HepG2 (cell line): ENCODE measurements around the gene GPT2. TPM values are rescaled to one million over a fixed set of nuclear protein-coding genes. Genes with fewer than 3 reads are reported as not detected.

Source experiments
- BRF2 ChIP-seq: sonication (generic); formaldehyde crosslinking; IDR thresholded peaks from 2 replicates; pipeline ENCODE4 v1.8.1; 2022; ENCODE audit warnings: mild to moderate bottlenecking, missing genetic modification reagents
- DMAP1 ChIP-seq: IDR thresholded peaks from 2 replicates; pipeline ENCODE4 v1.6.1; 2016
- FIP1L1 ChIP-seq: fragments of 200-400 bp; formaldehyde crosslinking; IDR thresholded peaks from 2 replicates; pipeline ENCODE4 v1.6.1; 2018; ENCODE audit warnings: low read depth, mild to moderate bottlenecking, low read length, moderate library complexity, borderline replicate concordance; ENCODE audit not compliant: insufficient read depth
- HMGXB3 ChIP-seq: sonication (generic); formaldehyde crosslinking; IDR thresholded peaks from 2 replicates; pipeline ENCODE4 v1.4.0; 2020; ENCODE audit warnings: missing genetic modification reagents, borderline replicate concordance
- MBD4 ChIP-seq: IDR thresholded peaks from 2 replicates; pipeline ENCODE4 v1.6.1; 2012; ENCODE audit warnings: low read length, inconsistent platforms, borderline replicate concordance
- NCOR1 ChIP-seq: fragments of 200-600 bp; sonication (generic); IDR thresholded peaks from 2 replicates; pipeline ENCODE4 v1.7.0; 2017; ENCODE audit warnings: antibody characterized with exemption, low read length, borderline replicate concordance
- NFYB ChIP-seq: sonication (generic); formaldehyde crosslinking; IDR thresholded peaks from 2 replicates; pipeline ENCODE4 v1.4.0; 2020; ENCODE audit warnings: missing genetic modification reagents
- NKX3-1 ChIP-seq: sonication (generic); formaldehyde crosslinking; IDR thresholded peaks from 2 replicates; pipeline ENCODE4 v1.5.0; 2020; ENCODE audit warnings: missing genetic modification reagents
- REPIN1 ChIP-seq: sonication (generic); formaldehyde crosslinking; IDR thresholded peaks from 2 replicates; pipeline ENCODE4 v1.8.0; 2022; ENCODE audit warnings: missing genetic modification reagents, low read depth, mild to moderate bottlenecking, borderline replicate concordance
- SNAPC2 ChIP-seq: sonication (generic); formaldehyde crosslinking; IDR thresholded peaks from 2 replicates; pipeline ENCODE4 v1.8.1; 2022; ENCODE audit warnings: mild to moderate bottlenecking, missing genetic modification reagents
- TGIF2 ChIP-seq: IDR thresholded peaks from 2 replicates; pipeline ENCODE4 v1.6.1; 2016; ENCODE audit warnings: control low read depth, missing compliant biosample characterization
- ZNF646 ChIP-seq: sonication (generic); formaldehyde crosslinking; IDR thresholded peaks from 2 replicates; pipeline ENCODE4 v1.9.0; 2021; ENCODE audit warnings: mild to moderate bottlenecking, missing genetic modification reagents
- ZNF674 ChIP-seq: sonication (generic); formaldehyde crosslinking; IDR thresholded peaks from 2 replicates; pipeline ENCODE4 v1.5.0; 2020; ENCODE audit warnings: low read depth, mild to moderate bottlenecking, missing genetic modification reagents
- ZSCAN21 ChIP-seq: sonication (generic); formaldehyde crosslinking; IDR thresholded peaks from 2 replicates; pipeline ENCODE4 v1.8.0; 2022; ENCODE audit warnings: mild to moderate bottlenecking, missing genetic modification reagents, moderate library complexity, borderline replicate concordance
- polyA plus RNA-seq, 8 experiments: library from polyadenylated mRNA; depleted of rRNA in 3 of 8; stranded (reverse) in 7 of 8; unstranded in 1 of 8; fragments of >200 nt; fragmentation: Illumina TruSeq in 4 of 8; extraction: Trizol in 4 of 8; gene quantifications; 2 replicates each; pipeline versions ENCODE4 v1.2.1 to v1.2.3, GENCODE V29; 2011 to 2016; ENCODE audit warnings: low read depth in 4 of 8, missing spikeins in 1 of 8, mixed read lengths in 1 of 8; ENCODE audit not compliant: insufficient read depth in 1 of 8
- total RNA-seq, 5 experiments: library from RNA; depleted of rRNA; stranded (reverse); fragments of >200 nt; fragmentation: Illumina TruSeq; extraction: Trizol; gene quantifications; 2 replicates each; pipeline ENCODE4 v1.2.3, GENCODE V29; 2016; ENCODE audit warnings: low read depth in 1 of 5
- TF ChIP-seq, protein P1 (sequence below): sonication (generic); IDR thresholded peaks from 2 replicates; pipeline ENCODE4 v1.6.1; 2016; ENCODE audit warnings: low read depth, borderline replicate concordance

GPT2 gene
- total and polyA plus RNA-seq, 2 of the 13 experiments (the other 11 are each of a cell fraction or from before 2014, with no cell fraction given) = 138 to 267 TPM

DNA sequence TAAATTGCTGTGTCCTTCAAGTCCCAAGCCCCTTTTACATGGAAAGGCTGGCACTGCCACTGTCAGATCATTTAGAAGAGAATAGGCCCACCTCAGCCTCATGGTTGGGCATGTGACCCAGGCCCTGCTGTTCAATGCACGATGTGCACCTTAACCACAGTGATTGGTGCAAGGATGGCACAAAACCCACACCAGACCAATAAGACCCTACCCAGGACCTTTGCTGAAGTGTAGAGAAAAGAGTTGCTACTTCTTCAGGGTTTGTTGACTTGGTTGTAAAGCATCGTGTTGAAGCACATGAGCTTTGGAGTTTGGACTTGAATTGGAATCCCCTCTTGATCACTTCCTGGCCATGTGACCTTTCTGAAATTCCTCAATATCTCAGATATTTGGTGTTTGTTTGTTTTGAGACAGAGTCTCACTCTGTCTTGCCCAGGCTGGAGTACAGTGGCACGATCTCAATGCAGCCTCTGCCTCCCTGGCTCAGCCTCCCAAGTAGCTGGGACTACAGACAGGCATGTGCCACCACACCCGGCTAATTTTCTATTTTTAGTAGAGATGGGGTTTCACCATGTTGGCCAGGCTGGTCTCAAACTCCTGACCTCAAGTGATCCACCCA is 64.5 kb downstream of the GPT2 start (continued):
- TF ChIP-seq NFYB (CRISPR knock-in tag) (no peak), TGIF2 (CRISPR knock-in tag) (no peak), MBD4 (no peak), NKX3-1 (no peak; the same call in 1 of the 2 replicates), ZSCAN21 (CRISPR knock-in tag) (no peak), ZNF646 (CRISPR knock-in tag) (no peak), FIP1L1 (no peak), BRF2 (CRISPR knock-in tag) (no peak), HMGXB3 (no peak), DMAP1 (CRISPR knock-in tag) (no peak), SNAPC2 (peak; percentile 69; the same call in 1 of the 2 replicates), NCOR1 (peak; percentile 62; the same call in 1 of the 2 replicates), ZNF674 (CRISPR knock-in tag) (no peak), REPIN1 (CRISPR knock-in tag) (peak; percentile 36; the same call in 1 of the 2 replicates)
- TF ChIP-seq, protein P1, sequence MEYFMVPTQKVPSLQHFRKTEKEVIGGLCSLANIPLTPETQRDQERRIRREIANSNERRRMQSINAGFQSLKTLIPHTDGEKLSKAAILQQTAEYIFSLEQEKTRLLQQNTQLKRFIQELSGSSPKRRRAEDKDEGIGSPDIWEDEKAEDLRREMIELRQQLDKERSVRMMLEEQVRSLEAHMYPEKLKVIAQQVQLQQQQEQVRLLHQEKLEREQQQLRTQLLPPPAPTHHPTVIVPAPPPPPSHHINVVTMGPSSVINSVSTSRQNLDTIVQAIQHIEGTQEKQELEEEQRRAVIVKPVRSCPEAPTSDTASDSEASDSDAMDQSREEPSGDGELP = no peak
